HepG2 (cell line): ENCODE data around the gene SH2D3A. TPM values are rescaled to one million over a fixed set of nuclear protein-coding genes. Genes with fewer than 3 reads are reported as not detected.
A peak's percentile ranks its signal among the peaks of the same experiment; 100 is the strongest.

Experiments used
- ATAC-seq: fragments of 200-7000 bp; cut with Tn5 transposase; 3 replicates; pipeline ENCODE4 v1.9.1; 2020; ENCODE audit warnings: mild to moderate bottlenecking, moderate library complexity
- BruUV-seq: library from RNA; stranded (reverse); fragments of 400-500 nt; replicated peaks from 2 replicates; lab custom pipeline; 2021; lab: Mats Ljungman, UMichigan
- CTCF ChIA-PET: fragments of 300-600 bp; formaldehyde crosslinking; extraction: SDS; loops from one replicate; lab custom pipeline; 2021; ENCODE audit warnings: low total read pairs, inconsistent platforms, low intra/inter-chr PET ratio; lab: Yijun Ruan, JAX
- POLR2A ChIA-PET: fragments of 350-600 bp; sonication (Branson Sonifier 250); formaldehyde crosslinking; loops from one replicate; lab custom pipeline; 2020; ENCODE audit warnings: antibody characterized with exemption, inconsistent platforms; lab: Yijun Ruan, JAX
- DNase-seq: peaks from one replicate; pipeline ENCODE4 v3.0.0-alpha.2; 2015; ENCODE audit warnings: low spot score
- FAIRE-seq: peaks from 3 replicates; lab custom pipeline; 2011; peaks lifted over from hg19 to GRCh38; lab: Jason Lieb, UNC
- H2AFZ ChIP-seq: one replicate; pipeline ENCODE4 v1.6.1; 2011; ENCODE audit warnings: low read length, inconsistent platforms
- H3K27ac ChIP-seq: fragments of 300-600 bp; 3 replicates; pipeline ENCODE4 v1.8.0; 2011; ENCODE audit warnings: mixed run types, mild to moderate bottlenecking, mixed read lengths, low read length, inconsistent platforms; ENCODE audit not compliant: insufficient read depth; ENCODE audit errors: extremely low read length
- H3K27me3 ChIP-seq, 2 experiments: fragments of 200-600 bp in 1 of 2; 2 replicates in 1 of 2; 3 replicates in 1 of 2; pipeline versions ENCODE4 v1.6.0 to v1.8.0; 2011; ENCODE audit warnings: low read length in 2 of 2, mild to moderate bottlenecking in 2 of 2, moderate library complexity in 2 of 2, inconsistent platforms in 1 of 2; ENCODE audit not compliant: insufficient read depth in 2 of 2, control insufficient read depth in 1 of 2
- H3K36me3 ChIP-seq, 2 experiments: fragments of 200-600 bp in 1 of 2; replicated peaks in 1 of 2; 2 replicates in 1 of 2; 3 replicates in 1 of 2; pipeline versions ENCODE4 v1.5.1 to v1.8.0; 2011; ENCODE audit warnings: low read length in 2 of 2, inconsistent platforms in 1 of 2; ENCODE audit not compliant: insufficient read depth in 2 of 2, control insufficient read depth in 1 of 2
- H3K4me1 ChIP-seq: 2 replicates; pipeline ENCODE4 v1.5.1; 2012; ENCODE audit warnings: low read length, inconsistent platforms; ENCODE audit not compliant: insufficient read depth
- H3K4me2 ChIP-seq: 2 replicates; pipeline ENCODE4 v1.6.0; 2011; ENCODE audit warnings: low read depth, low read length, inconsistent platforms
- H3K4me3 ChIP-seq, 3 experiments: fragments of 200-600 bp in 1 of 3; sonication (generic), shearing (Covaris generic) in 1 of 3; replicated peaks in 1 of 3; 2 replicates each; pipeline ENCODE4 v1.5.1; 2011 to 2016; ENCODE audit warnings: low read length in 3 of 3, inconsistent platforms in 2 of 3, low read depth in 2 of 3, mild to moderate bottlenecking in 2 of 3, control low read depth in 1 of 3, mixed read lengths in 1 of 3; ENCODE audit not compliant: insufficient read depth in 1 of 3
- H3K79me2 ChIP-seq: one replicate; pipeline ENCODE4 v1.6.1; 2011; ENCODE audit warnings: low read length, inconsistent platforms; ENCODE audit not compliant: insufficient read depth
- H3K9ac ChIP-seq: 2 replicates; pipeline ENCODE4 v1.6.0; 2011; ENCODE audit warnings: mild to moderate bottlenecking, low read depth, low read length, inconsistent platforms; ENCODE audit not compliant: insufficient read depth
- H3K9me3 ChIP-seq: 2 replicates; pipeline ENCODE4 v1.5.1; 2012; ENCODE audit warnings: mild to moderate bottlenecking, low read length
- H4K20me1 ChIP-seq: 2 replicates; pipeline ENCODE4 v1.6.0; 2011; ENCODE audit warnings: inconsistent platforms, mild to moderate bottlenecking, low read length, moderate library complexity; ENCODE audit not compliant: insufficient read depth
- ARNT2 ChIP-seq: sonication (generic); formaldehyde crosslinking; IDR thresholded peaks from 2 replicates; pipeline ENCODE4 v1.8.0; 2022; ENCODE audit warnings: mild to moderate bottlenecking, low read depth, missing genetic modification reagents, moderate library complexity
- BATF2 ChIP-seq: sonication (generic); formaldehyde crosslinking; IDR thresholded peaks from 2 replicates; pipeline ENCODE4 v1.8.0; 2022; ENCODE audit warnings: mild to moderate bottlenecking, missing genetic modification reagents, moderate library complexity
- CBX2 ChIP-seq, 2 experiments: fragments of 200-600 bp in 1 of 2; sonication (generic); formaldehyde crosslinking in 1 of 2; IDR thresholded peaks; 2 replicates each; pipeline versions ENCODE4 v1.7.0 to v1.8.1; 2018 to 2022; ENCODE audit warnings: low read depth in 2 of 2, low read length in 1 of 2, mild to moderate bottlenecking in 1 of 2, missing genetic modification reagents in 1 of 2
- FOXO1 ChIP-seq: sonication (generic); formaldehyde crosslinking; IDR thresholded peaks from 2 replicates; pipeline ENCODE4 v1.4.0; 2020; ENCODE audit warnings: missing genetic modification reagents
- KAT7 ChIP-seq: IDR thresholded peaks from 2 replicates; pipeline ENCODE4 v1.6.1; 2018; ENCODE audit warnings: borderline replicate concordance, missing compliant biosample characterization
- KAT8 ChIP-seq: IDR thresholded peaks from 2 replicates; pipeline ENCODE4 v1.6.1; 2016; ENCODE audit warnings: missing genetic modification reagents, missing compliant biosample characterization
- NCOA2 ChIP-seq: sonication (generic); formaldehyde crosslinking; IDR thresholded peaks from 2 replicates; pipeline ENCODE4 v1.8.0; 2022; ENCODE audit warnings: inconsistent platforms
- PHF20 ChIP-seq: sonication (generic); formaldehyde crosslinking; IDR thresholded peaks from 2 replicates; pipeline ENCODE4 v1.5.0; 2020; ENCODE audit warnings: mild to moderate bottlenecking, missing genetic modification reagents
- RBFOX2 ChIP-seq: fragments of 200-400 bp; formaldehyde crosslinking; IDR thresholded peaks from 2 replicates; pipeline ENCODE4 v1.6.1; 2017; ENCODE audit warnings: low read depth, mild to moderate bottlenecking, low read length
- TOPORS ChIP-seq: sonication (generic); formaldehyde crosslinking; IDR thresholded peaks from 2 replicates; pipeline ENCODE4 v1.8.0; 2023; ENCODE audit warnings: mild to moderate bottlenecking, missing genetic modification reagents
- YEATS2 ChIP-seq: sonication (generic); formaldehyde crosslinking; IDR thresholded peaks from 2 replicates; pipeline ENCODE4 v1.4.0; 2020; ENCODE audit warnings: missing genetic modification reagents, borderline replicate concordance
- ZFP82 ChIP-seq: sonication (generic); formaldehyde crosslinking; IDR thresholded peaks from 2 replicates; pipeline ENCODE4 v1.5.1; 2020; ENCODE audit warnings: mild to moderate bottlenecking, missing genetic modification reagents, borderline replicate concordance
- ZFP90 ChIP-seq: sonication (generic); formaldehyde crosslinking; IDR thresholded peaks from 2 replicates; pipeline ENCODE4 v1.8.0; 2022; ENCODE audit warnings: missing genetic modification reagents, mild to moderate bottlenecking, inconsistent platforms, borderline replicate concordance
- ZFYVE20 ChIP-seq: sonication (generic); formaldehyde crosslinking; IDR thresholded peaks from 2 replicates; pipeline ENCODE4 v1.8.0; 2023; ENCODE audit warnings: low read depth, mild to moderate bottlenecking, moderate library complexity, missing genetic modification reagents, borderline replicate concordance
- ZNF207 ChIP-seq: fragments of 450-650 bp; IDR thresholded peaks from 2 replicates; pipeline ENCODE4 v1.6.1; 2016; ENCODE audit warnings: antibody characterized with exemption, borderline replicate concordance
- ZNF235 ChIP-seq: sonication (generic); formaldehyde crosslinking; IDR thresholded peaks from 2 replicates; pipeline ENCODE4 v1.8.1; 2023; ENCODE audit warnings: mild to moderate bottlenecking, missing genetic modification reagents, borderline replicate concordance
- ZNF451 ChIP-seq: sonication (generic); formaldehyde crosslinking; IDR thresholded peaks from 2 replicates; pipeline ENCODE4 v1.5.0; 2020; ENCODE audit warnings: mild to moderate bottlenecking, missing genetic modification reagents
- ZNF496 ChIP-seq: sonication (generic); formaldehyde crosslinking; IDR thresholded peaks from 2 replicates; pipeline ENCODE4 v1.8.1; 2023; ENCODE audit warnings: mild to moderate bottlenecking, moderate library complexity, missing genetic modification reagents; ENCODE audit not compliant: insufficient replicate concordance
- ZNF678 ChIP-seq: sonication (generic); formaldehyde crosslinking; IDR thresholded peaks from 2 replicates; pipeline ENCODE4 v1.4.0; 2020; ENCODE audit warnings: mild to moderate bottlenecking, missing genetic modification reagents
- ZNF747 ChIP-seq: sonication (generic); formaldehyde crosslinking; IDR thresholded peaks from 2 replicates; pipeline ENCODE4 v1.8.1; 2023; ENCODE audit warnings: missing genetic modification reagents, mild to moderate bottlenecking, borderline replicate concordance
- WGBS: methylation state at CpG from one replicate; pipeline ENCODE4 v1.1.6; 2017; ENCODE audit warnings: low lambda C conversion rate; 5-methylcytosine and 5-hydroxymethylcytosine counted together
- in situ Hi-C: cut with HindIII; loops from 2 replicates; pipeline ENCODE4 v1.10.0; 2017; ENCODE audit warnings: low pct_unique_long_range_greater_than_20kb; ENCODE audit not compliant: extremely low pct_ligation_motif_present
- intact Hi-C: fragments of 100-400 bp; cut with micrococcal nuclease; formaldehyde crosslinking; loops from one replicate; pipeline ENCODE4 v1.10.0; 2022; ENCODE audit not compliant: unreplicated experiment
- polyA plus RNA-seq, 8 experiments: library from polyadenylated mRNA; depleted of rRNA in 3 of 8; stranded (reverse) in 7 of 8; unstranded in 1 of 8; fragments of >200 nt; fragmentation: Illumina TruSeq in 4 of 8; extraction: Trizol in 4 of 8; gene quantifications; 2 replicates each; pipeline versions ENCODE4 v1.2.1 to v1.2.3, GENCODE V29; 2011 to 2016; ENCODE audit warnings: low read depth in 4 of 8, missing spikeins in 1 of 8, mixed read lengths in 1 of 8; ENCODE audit not compliant: insufficient read depth in 1 of 8
- total RNA-seq, 5 experiments: library from RNA; depleted of rRNA; stranded (reverse); fragments of >200 nt; fragmentation: Illumina TruSeq; extraction: Trizol; gene quantifications; 2 replicates each; pipeline ENCODE4 v1.2.3, GENCODE V29; 2016; ENCODE audit warnings: low read depth in 1 of 5
- TF ChIP-seq, protein P1 (sequence below): sonication (generic); formaldehyde crosslinking; IDR thresholded peaks from 2 replicates; pipeline ENCODE4 v1.9.0; 2022; ENCODE audit warnings: missing genetic modification reagents, mild to moderate bottlenecking, borderline replicate concordance

Gene SH2D3A
- total and polyA plus RNA-seq, 2 of the 13 experiments (the other 11 are each of a cell fraction or from before 2014, with no cell fraction given) = 1.0 to 2.2 TPM

GRCh38 chr19:6753178-6754031 is 13.8 kb downstream of the SH2D3A start:
- BruUV-seq = no TSS peak
- in situ Hi-C loops = no loop called here
- TF ChIP-seq KAT7 (CRISPR knock-in tag) (no peak), CBX2 (IDR thresholded peaks at IDR 0.05; ENCODE audit: low read depth, low read length) (no peak), CBX2 (CRISPR knock-in tag; IDR thresholded peaks at IDR 0.05; ENCODE audit: low read depth) (no peak), ZNF207 (no peak), TOPORS (CRISPR knock-in tag) (peak; percentile 54; the same call in 1 of the 2 replicates), BATF2 (CRISPR knock-in tag) (no peak), ZNF451 (CRISPR knock-in tag) (no peak), ZNF235 (no peak), ZFP82 (no peak), ZNF678 (CRISPR knock-in tag) (no peak), YEATS2 (CRISPR knock-in tag) (peak; percentile 85; the same call in 1 of the 2 replicates), PHF20 (CRISPR knock-in tag) (peak; percentile 45; the same call in 1 of the 2 replicates), KAT8 (CRISPR knock-in tag) (peak; percentile 69), FOXO1 (CRISPR knock-in tag) (peak; percentile 62; the same call in 1 of the 2 replicates), ZNF496 (no peak), ZFYVE20 (CRISPR knock-in tag) (no peak), ZFP90 (CRISPR knock-in tag) (peak; percentile 91; the same call in 1 of the 2 replicates), ARNT2 (CRISPR knock-in tag) (peak; percentile 93), RBFOX2 (peak; percentile 90), ZNF747 (CRISPR knock-in tag) (peak; percentile 66; the same call in 1 of the 2 replicates), NCOA2 (CRISPR knock-in tag) (peak; percentile 79)
- TF ChIP-seq, protein P1, sequence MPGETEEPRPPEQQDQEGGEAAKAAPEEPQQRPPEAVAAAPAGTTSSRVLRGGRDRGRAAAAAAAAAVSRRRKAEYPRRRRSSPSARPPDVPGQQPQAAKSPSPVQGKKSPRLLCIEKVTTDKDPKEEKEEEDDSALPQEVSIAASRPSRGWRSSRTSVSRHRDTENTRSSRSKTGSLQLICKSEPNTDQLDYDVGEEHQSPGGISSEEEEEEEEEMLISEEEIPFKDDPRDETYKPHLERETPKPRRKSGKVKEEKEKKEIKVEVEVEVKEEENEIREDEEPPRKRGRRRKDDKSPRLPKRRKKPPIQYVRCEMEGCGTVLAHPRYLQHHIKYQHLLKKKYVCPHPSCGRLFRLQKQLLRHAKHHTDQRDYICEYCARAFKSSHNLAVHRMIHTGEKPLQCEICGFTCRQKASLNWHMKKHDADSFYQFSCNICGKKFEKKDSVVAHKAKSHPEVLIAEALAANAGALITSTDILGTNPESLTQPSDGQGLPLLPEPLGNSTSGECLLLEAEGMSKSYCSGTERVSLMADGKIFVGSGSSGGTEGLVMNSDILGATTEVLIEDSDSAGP = peak; percentile 96

More at GRCh38 chr19:6753178-6754031, 13.8 kb downstream of the SH2D3A start:
- DNase-seq = peak; percentile 89
- no peaks in the 10 kb centered on the region for H3K79me2 ChIP-seq
- H3K27me3 ChIP-seq = no peaks in the 10 kb centered on the region
- peak overlapping the region; percentile 80 for H3K9ac ChIP-seq
- intact Hi-C loops = loop anchor here (1.0 to 5.0 kb wide), 3 partner anchors 15 to 109 kb away; partner anchors contain the start of gene C3
- H3K36me3 ChIP-seq = peaks cover 8 to 20% of the 10 kb centered on the region in 2 experiments
- H4K20me1 ChIP-seq = no peaks in the 10 kb centered on the region
- WGBS = 2% methylated on average over 23 of the region's 50 CpGs
- CTCF ChIA-PET = interaction anchor here (3.2 kb wide), 1 partner anchor 15 kb away, joined by 25 read pairs; the partner anchor contains the start of genes GPR108 and TRIP10
- peak overlapping the region; percentile 95 for H3K27ac ChIP-seq
- no peaks in the 10 kb centered on the region for H3K9me3 ChIP-seq
- peak; percentile 69 for FAIRE-seq
- peaks cover 27% of the 10 kb centered on the region for H3K4me1 ChIP-seq
- no peak overlapping the region for H2AFZ ChIP-seq
- ATAC-seq = peak; percentile 91
- H3K4me2 ChIP-seq = peak overlapping the region; percentile 82
- H3K4me3 ChIP-seq = peak overlapping the region; percentile 55 to 82 (median 75)
- POLR2A ChIA-PET = interaction anchor here (0.5 to 3.9 kb wide), 18 partner anchors 8 to 139 kb away, joined by 3 to 89 read pairs (median 8); partner anchors contain the start of genes C3, GPR108, SH2D3A and TRIP10
